Heart left ventricle (tissue), 13 donors: ENCODE results near the gene AIF1.

Experiments used
- POLR2A ChIP-seq, 2 donors: fragments of 450-650 bp; IDR thresholded peaks; one replicate each; pipeline ENCODE4 v1.6.1; 2017; ENCODE audit warnings: antibody characterized with exemption in 2 of 2, mild to moderate bottlenecking in 2 of 2, moderate library complexity in 2 of 2
- TF ChIP-seq, protein P1 (sequence below), 12 donors: fragments of 200-600 bp; sonication (generic) in 4 of 12; IDR thresholded peaks; one replicate each; pipeline versions ENCODE4 v1.5.0 to v1.8.0; 2018 to 2022; ENCODE audit warnings: antibody characterized with exemption in 12 of 12, mild to moderate bottlenecking in 5 of 12
- donor health status: ischemic (EF 13 %, LVEDD 7.1; RV severe dilation, severe dysfunction).
- donor health status: DM: no; HTN: yes; CAD: no.
- donor health status: DM: no; HTN: no; CAD: no.
- donor health status: ischemic (EF 25% LVEDD 6.9; RV normal size, moderate dysfunction).
- donor health status: ischemic (EF 25% LVEDD 5.7; RV mildly dilated, moderate dysfunction).
- donor health status: ischemic (EF 35%, LVEDD 5.7; RV mildly dilated, moderate dysfunction).
- donor health status: nonischemic (EF 11% LVEDD 7.7; RV severe dilation, severe dysfunction).
- donor health status: DM: yes; HTN: yes; CAD: no.
- donor health status: PGD.
- donor health status: ischemic (EF 29% LVEDD 5.4; RV normal size, mild dysfunction).
- donor health status: nonischemic (EF 23%, LVEDD 6.1; RV moderate dilation, normal function).

DNA sequence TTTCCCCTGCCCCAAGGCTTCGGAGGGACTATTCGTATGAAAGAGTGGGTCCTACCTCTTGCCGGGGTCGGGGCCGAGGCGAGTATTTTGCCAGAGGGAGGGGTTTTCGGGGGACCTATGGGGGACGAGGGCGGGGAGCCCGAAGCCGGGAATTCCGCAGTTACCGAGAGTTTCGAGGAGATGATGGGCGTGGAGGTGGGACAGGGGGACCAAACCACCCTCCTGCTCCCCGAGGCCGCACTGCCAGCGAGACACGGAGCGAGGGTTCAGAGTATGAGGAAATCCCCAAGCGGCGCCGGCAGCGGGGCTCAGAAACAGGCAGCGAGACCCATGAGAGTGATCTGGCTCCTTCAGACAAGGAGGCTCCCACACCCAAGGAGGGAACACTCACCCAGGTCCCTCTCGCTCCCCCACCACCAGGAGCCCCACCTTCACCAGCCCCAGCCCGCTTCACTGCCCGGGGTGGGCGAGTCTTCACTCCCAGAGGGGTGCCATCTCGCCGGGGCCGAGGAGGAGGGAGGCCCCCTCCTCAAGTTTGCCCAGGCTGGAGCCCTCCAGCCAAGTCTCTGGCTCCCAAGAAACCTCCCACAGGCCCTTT is 16.7 kb downstream of the AIF1 start:
- TF ChIP-seq, protein P1, sequence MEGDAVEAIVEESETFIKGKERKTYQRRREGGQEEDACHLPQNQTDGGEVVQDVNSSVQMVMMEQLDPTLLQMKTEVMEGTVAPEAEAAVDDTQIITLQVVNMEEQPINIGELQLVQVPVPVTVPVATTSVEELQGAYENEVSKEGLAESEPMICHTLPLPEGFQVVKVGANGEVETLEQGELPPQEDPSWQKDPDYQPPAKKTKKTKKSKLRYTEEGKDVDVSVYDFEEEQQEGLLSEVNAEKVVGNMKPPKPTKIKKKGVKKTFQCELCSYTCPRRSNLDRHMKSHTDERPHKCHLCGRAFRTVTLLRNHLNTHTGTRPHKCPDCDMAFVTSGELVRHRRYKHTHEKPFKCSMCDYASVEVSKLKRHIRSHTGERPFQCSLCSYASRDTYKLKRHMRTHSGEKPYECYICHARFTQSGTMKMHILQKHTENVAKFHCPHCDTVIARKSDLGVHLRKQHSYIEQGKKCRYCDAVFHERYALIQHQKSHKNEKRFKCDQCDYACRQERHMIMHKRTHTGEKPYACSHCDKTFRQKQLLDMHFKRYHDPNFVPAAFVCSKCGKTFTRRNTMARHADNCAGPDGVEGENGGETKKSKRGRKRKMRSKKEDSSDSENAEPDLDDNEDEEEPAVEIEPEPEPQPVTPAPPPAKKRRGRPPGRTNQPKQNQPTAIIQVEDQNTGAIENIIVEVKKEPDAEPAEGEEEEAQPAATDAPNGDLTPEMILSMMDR (IDR thresholded peaks at IDR 0.05), result no peak
- no peak for TF ChIP-seq POLR2A (IDR thresholded peaks at IDR 0.05)
